Heart left ventricle (tissue), 13 donors: ENCODE measurements around the gene SUN1.

ENCODE experiments used
- CTCF ChIP-seq, 12 donors: fragments of 200-600 bp; sonication (generic) in 4 of 12; IDR thresholded peaks; one replicate each; pipeline versions ENCODE4 v1.5.0 to v1.8.0; 2018 to 2022; ENCODE audit warnings: antibody characterized with exemption in 12 of 12, mild to moderate bottlenecking in 5 of 12
- POLR2A ChIP-seq, 2 donors: fragments of 450-650 bp; IDR thresholded peaks; one replicate each; pipeline ENCODE4 v1.6.1; 2017; ENCODE audit warnings: antibody characterized with exemption in 2 of 2, mild to moderate bottlenecking in 2 of 2, moderate library complexity in 2 of 2
- donor health status: ischemic (EF 13 %, LVEDD 7.1; RV severe dilation, severe dysfunction).
- donor health status: DM: no; HTN: yes; CAD: no.
- donor health status: DM: no; HTN: no; CAD: no.
- donor health status: ischemic (EF 25% LVEDD 6.9; RV normal size, moderate dysfunction).
- donor health status: ischemic (EF 25% LVEDD 5.7; RV mildly dilated, moderate dysfunction).
- donor health status: ischemic (EF 35%, LVEDD 5.7; RV mildly dilated, moderate dysfunction).
- donor health status: nonischemic (EF 11% LVEDD 7.7; RV severe dilation, severe dysfunction).
- donor health status: DM: yes; HTN: yes; CAD: no.
- donor health status: PGD.
- donor health status: ischemic (EF 29% LVEDD 5.4; RV normal size, mild dysfunction).
- donor health status: nonischemic (EF 23%, LVEDD 6.1; RV moderate dilation, normal function).

- TF ChIP-seq POLR2A (IDR thresholded peaks at IDR 0.05) (no peak), CTCF (IDR thresholded peaks at IDR 0.05) (no peak)
These were observed 27.0 kb upstream of the SUN1 start for GRCh38 chr7:805261-805660.
